Choroid plexus epithelial cell (primary cell): ENCODE data around the gene APBA2.

Source experiments
- DNase-seq: peaks from one replicate; pipeline ENCODE4 v3.0.0-alpha.2; 2010; ENCODE audit warnings: low read depth
- H3K4me3 ChIP-seq: 2 replicates; pipeline ENCODE4 v1.5.1; 2011; ENCODE audit warnings: low read depth, mild to moderate bottlenecking, control low read depth, low read length, moderate library complexity
- CTCF ChIP-seq: conservative IDR thresholded peaks from 2 replicates; pipeline ENCODE4 v1.5.1; 2011; ENCODE audit warnings: low read depth, mild to moderate bottlenecking, control low read depth, inconsistent platforms, low read length, moderate library complexity

Gene APBA2

GRCh38 chr15:28978011-28978378 lies 92.2 kb downstream of the APBA2 start:
- no peak for TF ChIP-seq CTCF
- H3K4me3 ChIP-seq: no peak overlapping the region
- no peak for DNase-seq

GRCh38 chr15:28978661-28979060 lies 92.9 kb downstream of the APBA2 start:
- TF ChIP-seq CTCF: no peak
- no peak overlapping the region for H3K4me3 ChIP-seq
- DNase-seq: no peak

GRCh38 chr15:28979208-28979841 lies 93.6 kb downstream of the APBA2 start:
- DNase-seq: no peak
- no peak for TF ChIP-seq CTCF
- no peak overlapping the region for H3K4me3 ChIP-seq

- DNase-seq: no peak
- H3K4me3 ChIP-seq: no peak overlapping the region
- TF ChIP-seq CTCF: no peak
Observed at GRCh38 chr15:28980709-28981350, 95.1 kb downstream of the APBA2 start.

- DNase-seq: peak; percentile 23
- no peak for TF ChIP-seq CTCF
- H3K4me3 ChIP-seq: no peak overlapping the region
Observed at GRCh38 chr15:28981351-28981720, 95.6 kb downstream of the APBA2 start.

GRCh38 chr15:28981921-28982320 lies 96.1 kb downstream of the APBA2 start:
- no peak overlapping the region for H3K4me3 ChIP-seq
- no peak for DNase-seq
- no peak for TF ChIP-seq CTCF

GRCh38 chr15:28982886-28983285 lies 97.1 kb downstream of the APBA2 start:
- H3K4me3 ChIP-seq: no peak overlapping the region
- no peak for DNase-seq
- no peak for TF ChIP-seq CTCF
